Liver (tissue), 9 donors: ENCODE data around the gene OTOGL. TPM values are rescaled to one million over a fixed set of nuclear protein-coding genes. Genes with fewer than 3 reads are reported as not detected.

Source experiments
- DNase-seq: peaks from one replicate; pipeline ENCODE4 v3.0.0-alpha.2; 2017; ENCODE audit warnings: low spot score
- H3K27ac ChIP-seq, 2 donors: one replicate each; pipeline ENCODE4 v1.7.0; 2013; ENCODE audit warnings: inconsistent platforms in 2 of 2, low read length in 2 of 2, control low read depth in 1 of 2, low read depth in 1 of 2, mild to moderate bottlenecking in 1 of 2
- H3K27me3 ChIP-seq, 4 donors: one replicate each; pipeline versions ENCODE4 v1.6.1 to v1.7.0; 2013; ENCODE audit warnings: low read length in 3 of 4, inconsistent platforms in 1 of 4, mild to moderate bottlenecking in 1 of 4, moderate library complexity in 1 of 4; ENCODE audit not compliant: control insufficient read depth in 4 of 4, insufficient read depth in 4 of 4
- H3K36me3 ChIP-seq, 4 donors: one replicate each; pipeline versions ENCODE4 v1.6.1 to v1.7.0; 2013; ENCODE audit warnings: low read length in 3 of 4, mild to moderate bottlenecking in 3 of 4, low read depth in 1 of 4, moderate library complexity in 1 of 4; ENCODE audit not compliant: control insufficient read depth in 4 of 4, insufficient read depth in 3 of 4
- H3K4me1 ChIP-seq, 4 donors: one replicate each; pipeline versions ENCODE4 v1.6.1 to v1.7.0; 2013; ENCODE audit warnings: low read length in 3 of 4, mild to moderate bottlenecking in 3 of 4, moderate library complexity in 1 of 4; ENCODE audit not compliant: control insufficient read depth in 4 of 4, insufficient read depth in 4 of 4
- H3K4me3 ChIP-seq, 3 donors: one replicate each; pipeline versions ENCODE4 v1.6.1 to v1.7.0; 2013; ENCODE audit warnings: low read length in 3 of 3, control low read depth in 1 of 3, low read depth in 1 of 3, mild to moderate bottlenecking in 1 of 3
- H3K9ac ChIP-seq, 2 donors: one replicate each; pipeline ENCODE4 v1.7.0; 2013; ENCODE audit warnings: low read length in 2 of 2, mild to moderate bottlenecking in 2 of 2, moderate library complexity in 2 of 2, control low read depth in 1 of 2, low read depth in 1 of 2
- H3K9me3 ChIP-seq, 4 donors: one replicate each; pipeline versions ENCODE4 v1.6.1 to v1.7.0; 2013; ENCODE audit warnings: low read length in 3 of 4; ENCODE audit not compliant: control insufficient read depth in 4 of 4
- ATF3 ChIP-seq: IDR thresholded peaks from 2 replicates; pipeline ENCODE4 v1.6.1; 2016; ENCODE audit warnings: antibody characterized with exemption
- CTCF ChIP-seq: fragments of 150-350 bp; IDR thresholded peaks from 2 replicates; pipeline ENCODE4 v1.5.1; 2017; ENCODE audit warnings: improper control_type of control experiment, low read depth, low read length; ENCODE audit not compliant: missing input control
- EGR1 ChIP-seq, 2 donors: IDR thresholded peaks; 2 replicates each; pipeline ENCODE4 v1.6.1; 2016 to 2018; ENCODE audit warnings: antibody characterized with exemption in 2 of 2, low read depth in 2 of 2
- FOXA1 ChIP-seq: IDR thresholded peaks from 2 replicates; pipeline ENCODE4 v1.6.1; 2016; ENCODE audit warnings: antibody characterized with exemption
- FOXA2 ChIP-seq: IDR thresholded peaks from 2 replicates; pipeline ENCODE4 v1.6.1; 2016; ENCODE audit warnings: antibody characterized with exemption
- GABPA ChIP-seq, 2 donors: IDR thresholded peaks in 1 of 2; conservative IDR thresholded peaks in 1 of 2; 2 replicates each; pipeline ENCODE4 v1.6.1; 2016; ENCODE audit warnings: antibody characterized with exemption in 2 of 2, mild to moderate bottlenecking in 1 of 2, moderate library complexity in 1 of 2
- HNF4A ChIP-seq, 2 donors: conservative IDR thresholded peaks; 2 replicates each; pipeline ENCODE4 v1.6.1; 2016; ENCODE audit warnings: antibody characterized with exemption in 2 of 2, mild to moderate bottlenecking in 2 of 2
- HNF4G ChIP-seq: IDR thresholded peaks from 2 replicates; pipeline ENCODE4 v1.6.1; 2016; ENCODE audit warnings: antibody characterized with exemption
- MAX ChIP-seq: IDR thresholded peaks from 2 replicates; pipeline ENCODE4 v1.6.1; 2016; ENCODE audit warnings: antibody characterized with exemption
- NR2F2 ChIP-seq: IDR thresholded peaks from 2 replicates; pipeline ENCODE4 v1.6.1; 2016; ENCODE audit warnings: antibody characterized with exemption
- RAD21 ChIP-seq, 2 donors: IDR thresholded peaks; 2 replicates each; pipeline ENCODE4 v1.6.1; 2016; ENCODE audit warnings: antibody characterized with exemption in 2 of 2, mild to moderate bottlenecking in 2 of 2
- REST ChIP-seq: IDR thresholded peaks from 2 replicates; pipeline ENCODE4 v1.6.1; 2016; ENCODE audit warnings: antibody characterized with exemption, mild to moderate bottlenecking
- RXRA ChIP-seq, 2 donors: IDR thresholded peaks; 2 replicates each; pipeline ENCODE4 v1.6.1; 2017 to 2018; ENCODE audit warnings: antibody characterized with exemption in 2 of 2, mild to moderate bottlenecking in 1 of 2
- SP1 ChIP-seq: IDR thresholded peaks from 2 replicates; pipeline ENCODE4 v1.6.1; 2018; ENCODE audit warnings: antibody characterized with exemption, mild to moderate bottlenecking
- TAF1 ChIP-seq: conservative IDR thresholded peaks from 2 replicates; pipeline ENCODE4 v1.6.1; 2016; ENCODE audit warnings: antibody characterized with exemption, mild to moderate bottlenecking
- YY1 ChIP-seq: IDR thresholded peaks from 2 replicates; pipeline ENCODE4 v1.6.1; 2016; ENCODE audit warnings: antibody characterized with exemption, mild to moderate bottlenecking
- ZBTB33 ChIP-seq: IDR thresholded peaks from 2 replicates; pipeline ENCODE4 v1.6.1; 2016; ENCODE audit warnings: antibody characterized with exemption
- WGBS: extraction: QIAGEN DNeasy Blood & Tissue Kit; methylation state at CpG from one replicate; pipeline ENCODE4 v1.1.7; 2013; 5-methylcytosine and 5-hydroxymethylcytosine counted together
- polyA plus RNA-seq, 2 donors: library from polyadenylated mRNA; stranded (reverse) in 1 of 2; unstranded in 1 of 2; fragments of 200-250 nt in 1 of 2; fragments of >200 nt in 1 of 2; fragmentation: Nextera tagmentation in 1 of 2; extraction: Ambion mirVana in 1 of 2; gene quantifications; one replicate each; pipeline versions ENCODE4 v1.2.1 to v1.2.3, GENCODE V29; 2013 to 2015
- total RNA-seq, 2 donors: library from RNA; depleted of rRNA; stranded (reverse); fragments of >200 nt; gene quantifications; one replicate each; pipeline ENCODE4 v1.2.3, GENCODE V29; 2014
- donor health status: healthy.
- donor health status: healthy.
- donor health status: healthy.
- donor health status: healthy.
- donor health status: healthy.

Gene OTOGL
- total and polyA plus RNA-seq, 4 donors = 0.01 to 0.09 (median 0.08) TPM; not detected in 1

GRCh38 chr12:80269803-80270552 lies 170.6 kb downstream of the OTOGL start:
- Histone ChIP-seq H3K36me3 (no peaks in the 10 kb centered on the region), H3K27ac (no peak overlapping the region), H3K4me1 (peaks cover 0 to 4% (median 0%) of the 10 kb centered on the region in 4 donors), H3K9me3 (no peaks in the 10 kb centered on the region), H3K4me3 (no peak overlapping the region), H3K27me3 (no peaks in the 10 kb centered on the region), H3K9ac (no peak overlapping the region)
- no peak for TF ChIP-seq HNF4G
- peak; percentile 41 for TF ChIP-seq CTCF
- TF ChIP-seq FOXA2 = no peak
- peak; percentile 76 to 84 for TF ChIP-seq RAD21 (IDR thresholded peaks at IDR 0.05)
- DNase-seq = no peak
- 31% methylated on average over 5 of the region's 5 CpGs for WGBS

GRCh38 chr12:80271780-80272179 lies 172.4 kb downstream of the OTOGL start:
- no peak for TF ChIP-seq FOXA1
- TF ChIP-seq HNF4A (conservative IDR thresholded peaks at IDR 0.05) = no peak
- TF ChIP-seq HNF4G = no peak
- no peak for TF ChIP-seq CTCF
- no peak for TF ChIP-seq RXRA (IDR thresholded peaks at IDR 0.05)
- no peak for TF ChIP-seq NR2F2
- no peak for TF ChIP-seq EGR1 (IDR thresholded peaks at IDR 0.05; ENCODE audit: low read depth in 2 of 2)
- no peak for TF ChIP-seq TAF1
- TF ChIP-seq ZBTB33 = no peak
- no peak for TF ChIP-seq REST
- no peak for TF ChIP-seq GABPA (IDR thresholded peaks at IDR 0.05 in 1 of 2, conservative IDR thresholded peaks at IDR 0.05 in 1 of 2)
- TF ChIP-seq MAX = no peak
- no peak for TF ChIP-seq YY1
- TF ChIP-seq ATF3 = no peak
- no peak for TF ChIP-seq RAD21 (IDR thresholded peaks at IDR 0.05)
- no peak for TF ChIP-seq SP1
- TF ChIP-seq FOXA2 = no peak
- Histone ChIP-seq H3K9ac (no peak overlapping the region), H3K36me3 (no peaks in the 10 kb centered on the region)

More at GRCh38 chr12:80271780-80272179, 172.4 kb downstream of the OTOGL start:
- Histone ChIP-seq H3K9me3 (no peaks in the 10 kb centered on the region), H3K27ac (no peak overlapping the region), H3K27me3 (no peaks in the 10 kb centered on the region), H3K4me3 (no peak overlapping the region), H3K4me1 (peaks cover 0 to 4% (median 0%) of the 10 kb centered on the region in 4 donors)
- no peak for DNase-seq
